Rectal smooth muscle tissue (tissue), 1 donor: ENCODE results near the gene TSHZ3.
A peak's percentile ranks its signal among the peaks of the same experiment; 100 is the strongest.

Source experiments
- H3K27ac ChIP-seq: one replicate; pipeline ENCODE4 v1.7.0; 2013; ENCODE audit warnings: low read depth, low read length, inconsistent platforms
- H3K27me3 ChIP-seq: one replicate; pipeline ENCODE4 v1.7.0; 2013; ENCODE audit warnings: low read length; ENCODE audit not compliant: control insufficient read depth, insufficient read depth
- H3K36me3 ChIP-seq: one replicate; pipeline ENCODE4 v1.7.0; 2013; ENCODE audit warnings: low read length; ENCODE audit not compliant: control insufficient read depth, insufficient read depth
- H3K4me1 ChIP-seq: one replicate; pipeline ENCODE4 v1.7.0; 2013; ENCODE audit warnings: low read length; ENCODE audit not compliant: control insufficient read depth, insufficient read depth
- H3K4me3 ChIP-seq: one replicate; pipeline ENCODE4 v1.7.0; 2013; ENCODE audit warnings: low read length
- H3K9ac ChIP-seq: one replicate; pipeline ENCODE4 v1.7.0; 2013; ENCODE audit warnings: low read length

The TSHZ3 gene

GRCh38 chr19:31352296-31352781 lies 3.1 kb upstream of the TSHZ3 start:
- peak overlapping the region; percentile 89 for H3K4me3 ChIP-seq
- no peaks in the 10 kb centered on the region for H3K36me3 ChIP-seq
- H3K4me1 ChIP-seq, result peaks cover 13% of the 10 kb centered on the region
- peaks cover 9% of the 10 kb centered on the region for H3K27me3 ChIP-seq
- H3K27ac ChIP-seq, result peak overlapping the region; percentile 38
- no peak overlapping the region for H3K9ac ChIP-seq

DNA sequence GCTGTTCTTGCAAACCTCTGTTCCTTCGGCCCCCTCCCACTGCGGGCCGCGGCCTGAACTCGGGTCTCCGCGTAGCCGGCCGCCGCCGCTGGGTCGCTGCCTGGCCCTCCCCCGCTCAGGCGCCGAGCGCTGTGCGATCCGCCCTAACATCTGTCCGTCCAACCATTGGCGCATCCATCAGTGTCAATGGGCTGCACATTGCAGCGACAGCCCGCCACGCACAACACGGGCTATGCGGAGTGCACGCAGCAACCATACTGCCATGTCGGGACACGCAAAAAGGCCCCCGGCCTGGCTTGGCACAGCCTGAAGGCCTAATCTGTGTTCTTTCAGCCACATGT lies 2.6 kb upstream of the TSHZ3 start:
- H3K4me3 ChIP-seq, result peak overlapping the region; percentile 89
- H3K9ac ChIP-seq, result no peak overlapping the region
- peaks cover 9% of the 10 kb centered on the region for H3K27me3 ChIP-seq
- H3K4me1 ChIP-seq, result peaks cover 13% of the 10 kb centered on the region
- peak overlapping the region; percentile 82 for H3K27ac ChIP-seq
- no peaks in the 10 kb centered on the region for H3K36me3 ChIP-seq

GRCh38 chr19:31351056-31351854 lies 2.0 kb upstream of the TSHZ3 start:
- Histone ChIP-seq H3K27me3 (peaks cover 9% of the 10 kb centered on the region), H3K27ac (peak overlapping the region; percentile 82), H3K4me3 (peak overlapping the region; percentile 89), H3K36me3 (no peaks in the 10 kb centered on the region), H3K9ac (peak overlapping the region; percentile 21), H3K4me1 (peaks cover 13% of the 10 kb centered on the region)

DNA sequence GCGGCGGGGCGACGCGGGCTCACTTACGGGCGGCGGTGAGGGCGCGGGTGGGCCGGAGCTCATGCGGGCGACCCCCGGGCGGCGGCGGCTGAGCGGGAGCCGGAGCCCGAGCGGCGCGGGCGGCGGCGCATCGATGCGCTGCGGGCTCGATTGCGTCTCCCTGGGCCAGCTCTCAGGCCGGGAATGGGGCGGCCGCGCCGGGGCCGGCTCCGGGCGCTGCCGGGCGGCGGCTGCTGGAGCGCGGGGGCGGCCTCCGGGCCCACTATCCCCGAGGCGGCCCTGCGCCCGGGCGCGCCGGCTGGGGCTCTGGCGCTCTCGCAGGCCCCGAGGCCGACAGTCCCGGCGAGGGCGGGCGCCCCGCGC lies 1.4 kb upstream of the TSHZ3 start:
- H3K4me3 ChIP-seq, result peak overlapping the region; percentile 89
- H3K36me3 ChIP-seq, result no peaks in the 10 kb centered on the region
- peaks cover 9% of the 10 kb centered on the region for H3K27me3 ChIP-seq
- peak overlapping the region; percentile 21 for H3K9ac ChIP-seq
- peak overlapping the region; percentile 94 for H3K27ac ChIP-seq
- H3K4me1 ChIP-seq, result peaks cover 13% of the 10 kb centered on the region

DNA sequence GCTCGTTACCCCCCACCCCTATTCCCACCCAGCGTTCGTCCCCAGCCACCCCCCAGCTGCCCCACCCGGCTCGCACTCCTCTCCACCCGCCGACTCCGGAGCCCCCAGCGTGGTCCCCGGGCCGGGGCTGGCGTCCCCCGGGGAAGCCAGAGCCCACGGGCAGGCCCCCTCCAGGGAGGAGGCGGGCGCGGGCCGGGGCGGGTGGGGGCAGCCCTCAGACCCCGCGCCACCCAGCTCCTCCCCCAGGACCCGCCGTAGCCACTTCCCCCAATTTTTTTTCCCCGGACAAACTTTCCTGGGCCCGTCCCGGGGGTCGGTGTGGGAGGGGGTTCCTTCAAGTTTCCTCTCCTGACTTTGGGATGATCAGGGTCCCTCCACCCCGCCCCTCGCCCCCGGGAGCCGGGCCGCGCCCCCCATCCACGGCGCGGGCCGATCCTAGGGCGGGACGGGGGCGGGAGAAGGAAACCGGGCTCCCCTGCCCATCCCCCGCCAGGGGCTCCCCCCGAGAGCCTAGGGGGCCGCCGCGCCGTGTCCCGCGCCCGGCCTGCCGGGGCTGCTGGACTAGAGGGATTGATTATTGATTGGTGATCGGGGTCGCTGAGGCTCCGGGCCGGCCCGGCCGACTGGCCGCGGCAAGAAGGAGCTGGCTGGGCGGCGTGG lies 927 bp upstream of the TSHZ3 start:
- H3K4me3 ChIP-seq, result peak overlapping the region; percentile 89
- no peak overlapping the region for H3K9ac ChIP-seq
- H3K36me3 ChIP-seq, result no peaks in the 10 kb centered on the region
- H3K27me3 ChIP-seq, result peaks cover 9% of the 10 kb centered on the region
- H3K4me1 ChIP-seq, result peaks cover 13% of the 10 kb centered on the region
- peak overlapping the region; percentile 94 for H3K27ac ChIP-seq

DNA sequence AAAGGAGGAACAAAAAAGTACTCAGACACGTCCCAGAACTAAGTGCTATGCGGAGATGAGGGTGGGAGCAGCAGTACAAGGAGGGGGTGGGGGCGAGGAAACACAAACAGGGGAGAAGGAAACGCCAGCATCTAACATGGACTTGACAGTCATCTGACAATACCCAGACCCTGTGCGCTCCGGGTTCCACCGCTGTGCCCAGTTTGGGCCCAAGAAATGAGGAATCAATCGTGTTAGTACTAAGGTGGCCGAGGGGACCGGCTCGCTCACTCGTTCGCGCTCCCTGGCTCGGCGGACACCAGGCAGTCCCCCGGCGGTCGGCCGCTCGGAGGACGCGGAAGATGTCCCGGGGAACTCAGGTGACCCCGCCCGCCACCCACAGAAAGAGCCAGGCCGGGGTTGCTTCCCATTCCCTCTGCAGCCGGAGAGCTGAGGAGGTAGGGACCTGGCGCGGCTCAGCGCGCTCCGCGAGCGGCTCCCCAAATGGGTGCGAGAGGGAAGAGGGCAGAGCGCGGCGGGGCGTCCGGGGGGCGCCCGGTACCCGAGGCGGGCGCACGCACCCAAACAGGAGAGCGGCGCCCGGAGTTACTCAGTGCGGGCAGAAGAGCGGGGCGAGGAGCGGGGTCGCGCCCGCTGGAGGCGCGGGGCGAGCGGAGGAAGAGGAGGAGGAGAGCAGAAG lies 616 bp downstream of the TSHZ3 start:
- Histone ChIP-seq H3K27ac (peak overlapping the region; percentile 94), H3K9ac (no peak overlapping the region), H3K27me3 (peaks cover 6% of the 10 kb centered on the region), H3K4me1 (peaks cover 19% of the 10 kb centered on the region), H3K36me3 (no peaks in the 10 kb centered on the region), H3K4me3 (peak overlapping the region; percentile 84)

DNA sequence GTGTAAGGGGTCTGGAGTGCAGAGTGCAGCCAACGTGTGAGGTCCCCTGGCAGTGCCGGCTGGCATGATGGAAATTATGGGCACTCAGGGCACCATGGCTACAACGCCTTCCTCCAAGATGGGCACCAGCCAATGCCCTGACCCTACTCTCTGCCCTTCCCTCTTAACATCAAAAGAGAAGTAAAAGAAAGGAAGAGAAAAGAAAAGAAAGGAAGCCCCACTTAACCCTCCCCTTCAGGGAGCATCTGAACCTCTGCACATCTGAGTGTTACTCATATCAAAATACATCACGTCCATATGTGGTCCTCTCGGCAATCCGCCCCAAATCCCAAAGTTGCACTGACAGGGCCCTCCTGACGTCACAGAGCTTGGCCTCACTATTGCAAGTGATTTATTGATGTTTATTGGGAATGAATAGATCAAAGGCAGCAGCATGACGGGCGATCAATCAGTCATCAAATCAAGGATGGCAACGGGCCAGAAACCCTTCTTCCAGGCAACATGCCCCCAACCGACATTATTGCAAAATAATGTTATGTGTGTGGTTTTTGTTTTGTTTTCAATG lies 1.3 kb downstream of the TSHZ3 start:
- H3K27me3 ChIP-seq, result peaks cover 6% of the 10 kb centered on the region
- peak overlapping the region; percentile 84 for H3K4me3 ChIP-seq
- peaks cover 15% of the 10 kb centered on the region for H3K4me1 ChIP-seq
- no peak overlapping the region for H3K9ac ChIP-seq
- peak overlapping the region; percentile 94 for H3K27ac ChIP-seq
- H3K36me3 ChIP-seq, result no peaks in the 10 kb centered on the region

GRCh38 chr19:31347354-31347753 lies 1.9 kb downstream of the TSHZ3 start:
- Histone ChIP-seq H3K36me3 (no peaks in the 10 kb centered on the region), H3K4me1 (peaks cover 13% of the 10 kb centered on the region), H3K27ac (peak overlapping the region; percentile 94), H3K9ac (no peak overlapping the region), H3K4me3 (peak overlapping the region; percentile 84), H3K27me3 (peaks cover 6% of the 10 kb centered on the region)

DNA sequence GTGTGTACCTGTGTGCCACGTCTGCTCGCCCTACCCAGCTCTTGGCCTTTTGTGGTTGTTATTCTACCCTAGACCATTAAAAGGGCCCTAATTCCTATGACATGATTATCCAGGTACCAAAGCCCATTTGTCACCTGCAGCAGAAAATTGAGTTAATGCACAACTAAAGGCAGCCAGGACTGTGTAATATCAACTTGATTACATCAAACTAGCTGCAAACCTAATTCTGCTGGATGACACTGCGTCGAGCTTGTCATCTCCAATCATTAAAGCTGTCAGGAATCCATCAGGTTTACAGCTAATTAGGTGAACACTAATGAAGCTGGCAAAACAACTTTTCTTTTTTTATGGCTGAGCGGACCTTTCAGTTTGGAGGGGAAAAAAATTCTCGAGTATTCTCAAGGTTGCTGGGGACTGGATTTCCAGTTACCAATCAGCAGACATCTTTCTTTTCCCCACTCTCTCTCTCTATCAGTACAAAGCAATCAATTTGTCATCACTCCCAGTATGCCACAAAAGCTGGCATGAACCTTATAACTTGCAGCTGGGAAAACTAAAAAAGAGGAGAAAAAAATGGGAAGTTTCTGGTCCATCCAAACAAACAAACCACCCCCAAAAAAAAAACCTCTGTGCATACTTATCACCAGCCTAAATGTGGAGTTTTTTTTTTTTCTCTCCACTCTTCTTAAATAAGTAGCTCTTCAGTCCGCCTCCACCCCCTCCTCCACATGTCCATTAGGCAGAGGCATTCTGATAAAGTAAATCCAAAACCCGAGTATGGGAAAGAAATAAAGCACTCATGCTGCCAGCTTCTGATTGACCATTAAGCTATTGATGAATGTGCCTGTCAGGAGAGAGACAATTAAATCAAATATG lies 2.8 kb downstream of the TSHZ3 start:
- Histone ChIP-seq H3K27ac (no peak overlapping the region), H3K4me1 (peaks cover 13% of the 10 kb centered on the region), H3K9ac (no peak overlapping the region), H3K4me3 (no peak overlapping the region), H3K36me3 (no peaks in the 10 kb centered on the region), H3K27me3 (no peaks in the 10 kb centered on the region)

DNA sequence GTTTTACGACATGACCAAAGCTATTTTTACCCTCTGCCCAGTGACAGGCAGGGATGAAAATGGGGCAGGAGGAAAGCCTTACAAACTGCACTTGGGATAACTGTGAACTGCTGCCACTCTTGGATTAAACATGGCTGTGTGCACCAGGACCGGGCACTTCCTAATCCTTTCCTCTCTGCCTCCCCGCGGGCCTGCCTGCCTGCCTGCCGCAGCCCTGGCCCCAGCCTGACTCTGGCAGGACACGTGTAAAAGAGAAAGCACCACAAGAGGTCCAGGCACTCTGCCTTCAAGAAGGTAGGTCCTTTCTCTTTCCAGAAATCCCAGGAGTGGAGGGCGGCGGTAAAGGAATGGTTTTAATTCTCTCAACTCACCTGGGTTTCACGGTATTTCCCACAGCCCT lies 4.8 kb downstream of the TSHZ3 start:
- Histone ChIP-seq H3K27ac (peak overlapping the region; percentile 44), H3K36me3 (no peaks in the 10 kb centered on the region), H3K4me3 (no peak overlapping the region), H3K9ac (no peak overlapping the region), H3K4me1 (peaks cover 26% of the 10 kb centered on the region), H3K27me3 (no peaks in the 10 kb centered on the region)

DNA sequence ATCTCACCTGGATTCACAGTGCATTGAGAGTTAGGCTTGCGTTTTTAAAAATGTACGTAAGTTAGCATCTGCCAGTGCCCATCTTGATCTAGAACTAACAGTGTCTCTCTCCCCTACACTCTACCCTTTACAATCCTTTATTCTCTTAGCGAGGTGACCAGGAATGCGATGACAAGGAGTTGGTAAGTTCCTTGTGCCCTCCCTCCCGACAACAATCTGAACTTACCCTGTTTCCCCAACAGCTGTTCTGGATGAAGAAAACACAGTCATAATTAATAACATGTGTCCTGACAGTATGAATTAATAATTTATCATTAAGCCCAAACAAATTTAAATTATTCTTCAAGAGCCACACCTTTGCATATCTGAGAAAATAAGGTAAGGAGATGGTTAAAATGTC lies 6.3 kb downstream of the TSHZ3 start:
- H3K4me1 ChIP-seq, result peaks cover 28% of the 10 kb centered on the region
- no peak overlapping the region for H3K4me3 ChIP-seq
- H3K27me3 ChIP-seq, result no peaks in the 10 kb centered on the region
- no peak overlapping the region for H3K27ac ChIP-seq
- no peaks in the 10 kb centered on the region for H3K36me3 ChIP-seq
- no peak overlapping the region for H3K9ac ChIP-seq
